CD14-positive monocyte (primary cell): Measurements from ENCODE around the gene BRCC3. TPM values are rescaled to one million over a fixed set of nuclear protein-coding genes. Genes with fewer than 3 reads are reported as not detected.

Experiments
- DNase-seq, 3 donors: peaks; one replicate each; pipeline ENCODE4 v3.0.0-alpha.2; 2011 to 2022
- H2AFZ ChIP-seq: 2 replicates; pipeline ENCODE4 v1.6.0; 2012; ENCODE audit warnings: mild to moderate bottlenecking, low read depth, low read length, inconsistent platforms; ENCODE audit not compliant: insufficient read depth, poor library complexity, severe bottlenecking
- H3K27ac ChIP-seq, 2 donors: 1 replicate in 1 of 2; 2 replicates in 1 of 2; pipeline ENCODE4 v1.5.1; 2012 to 2013; ENCODE audit warnings: low read length in 2 of 2, control low read depth in 1 of 2, inconsistent platforms in 1 of 2, low read depth in 1 of 2, mild to moderate bottlenecking in 1 of 2
- H3K27me3 ChIP-seq, 2 donors: one replicate each; pipeline versions ENCODE4 v1.6.0 to v1.6.1; 2011 to 2013; ENCODE audit warnings: low read length in 2 of 2; ENCODE audit not compliant: control insufficient read depth in 2 of 2, insufficient read depth in 2 of 2
- H3K36me3 ChIP-seq, 2 donors: replicated peaks in 1 of 2; 1 replicate in 1 of 2; 2 replicates in 1 of 2; pipeline versions ENCODE4 v1.5.1 to v1.6.1; 2012 to 2013; ENCODE audit warnings: low read length in 2 of 2, control low read depth in 1 of 2, inconsistent platforms in 1 of 2, mild to moderate bottlenecking in 1 of 2; ENCODE audit not compliant: insufficient read depth in 2 of 2, control insufficient read depth in 1 of 2
- H3K4me1 ChIP-seq, 2 donors: 1 replicate in 1 of 2; 2 replicates in 1 of 2; pipeline versions ENCODE4 v1.5.1 to v1.6.1; 2012 to 2013; ENCODE audit warnings: low read length in 2 of 2, control low read depth in 1 of 2, inconsistent platforms in 1 of 2, mild to moderate bottlenecking in 1 of 2, moderate library complexity in 1 of 2; ENCODE audit not compliant: insufficient read depth in 2 of 2, control insufficient read depth in 1 of 2
- H3K4me2 ChIP-seq: replicated peaks from 2 replicates; pipeline ENCODE3; 2012; ENCODE audit warnings: low read length, moderate library complexity, mild to moderate bottlenecking; ENCODE audit not compliant: poor library complexity, severe bottlenecking; ENCODE audit errors: extremely low read depth
- H3K4me3 ChIP-seq, 3 experiments: fragments of 200-600 bp in 1 of 3; sonication (generic) in 1 of 3; replicated peaks in 1 of 3; 1 replicate in 2 of 3; 2 replicates in 1 of 3; pipeline ENCODE4 v1.5.1; 2011 to 2013; ENCODE audit warnings: low read length in 3 of 3, mild to moderate bottlenecking in 3 of 3, control low read depth in 2 of 3, low read depth in 2 of 3, inconsistent platforms in 1 of 3, moderate library complexity in 1 of 3
- H3K79me2 ChIP-seq: 2 replicates; pipeline ENCODE4 v1.6.0; 2012; ENCODE audit warnings: mild to moderate bottlenecking, control low read depth, inconsistent platforms, low read length, moderate library complexity; ENCODE audit not compliant: insufficient read depth
- H3K9ac ChIP-seq: 2 replicates; pipeline ENCODE4 v1.6.0; 2017; ENCODE audit warnings: low read length, mild to moderate bottlenecking; ENCODE audit not compliant: insufficient read depth, poor library complexity, severe bottlenecking
- H3K9me3 ChIP-seq, 2 donors: replicated peaks in 1 of 2; 1 replicate in 1 of 2; 2 replicates in 1 of 2; pipeline versions ENCODE4 v1.5.1 to v1.6.1; 2012 to 2013; ENCODE audit warnings: low read length in 2 of 2, control low read depth in 1 of 2; ENCODE audit not compliant: control insufficient read depth in 1 of 2, insufficient read depth in 1 of 2
- H4K20me1 ChIP-seq: 2 replicates; pipeline ENCODE4 v1.6.0; 2012; ENCODE audit warnings: mild to moderate bottlenecking, low read length, control low read depth, moderate library complexity; ENCODE audit not compliant: insufficient read depth
- H3K27ac Mint-ChIP-seq, 7 donors: one replicate each; pipeline ENCODE4 v1.8.0; 2020; ENCODE audit warnings: mild to moderate bottlenecking in 7 of 7, mixed read lengths in 7 of 7, moderate library complexity in 6 of 7, inconsistent platforms in 2 of 7
- H3K27me3 Mint-ChIP-seq, 3 donors: one replicate each; pipeline ENCODE4 v1.8.0; 2021 to 2022; ENCODE audit warnings: low read depth in 3 of 3, mild to moderate bottlenecking in 3 of 3, mixed read lengths in 3 of 3, moderate library complexity in 3 of 3, inconsistent platforms in 1 of 3
- H3K36me3 Mint-ChIP-seq, 2 donors: one replicate each; pipeline ENCODE4 v1.8.0; 2020; ENCODE audit warnings: mixed read lengths in 2 of 2, inconsistent platforms in 1 of 2, mild to moderate bottlenecking in 1 of 2
- H3K4me1 Mint-ChIP-seq: one replicate; pipeline ENCODE4 v1.8.0; 2020; ENCODE audit warnings: mild to moderate bottlenecking, mixed read lengths
- H3K4me3 Mint-ChIP-seq, 2 donors: one replicate each; pipeline ENCODE4 v1.8.0; 2020; ENCODE audit warnings: mild to moderate bottlenecking in 2 of 2, mixed read lengths in 2 of 2, moderate library complexity in 1 of 2
- H3K9me3 Mint-ChIP-seq, 7 donors: one replicate each; pipeline ENCODE4 v1.8.0; 2020 to 2022; ENCODE audit warnings: mixed read lengths in 7 of 7, mild to moderate bottlenecking in 6 of 7, moderate library complexity in 6 of 7, inconsistent platforms in 2 of 7
- WGBS: methylation state at CpG from one replicate; pipeline ENCODE4 v1.1.5; 2013; ENCODE audit warnings: missing lambda C conversion rate; ENCODE audit not compliant: insufficient coverage; 5-methylcytosine and 5-hydroxymethylcytosine counted together
- intact Hi-C, 2 donors: fragments of 100-400 bp; cut with micrococcal nuclease; formaldehyde crosslinking; loops; one replicate each; pipeline versions ENCODE4 v1.15.0 to v1.15.1; 2023
- polyA plus RNA-seq, 3 donors: library from polyadenylated mRNA; depleted of rRNA in 1 of 3; unstranded in 2 of 3; stranded (reverse) in 1 of 3; fragments of 300-500 nt in 2 of 3; fragments of >200 nt in 1 of 3; fragmentation: Illumina TruSeq in 2 of 3; gene quantifications; 1 replicate in 2 of 3; 2 replicates in 1 of 3; pipeline ENCODE4 v1.2.3, GENCODE V29; 2012 to 2021
- TF ChIP-seq, protein P1 (sequence below): fragments of 200-600 bp; IDR thresholded peaks from one replicate; pipeline ENCODE4 v1.8.0; 2022; ENCODE audit warnings: antibody characterized with exemption, mild to moderate bottlenecking

The BRCC3 gene
- polyA plus RNA-seq, 3 donors: 8.4 to 21.7 (median 10.0) TPM

- Histone ChIP-seq H3K36me3 (peaks cover 10 to 28% of the 10 kb centered on the region in 2 donors), H4K20me1 (no peaks in the 10 kb centered on the region), H2AFZ (no peak overlapping the region), H3K27ac (no peak overlapping the region), H3K4me2 (no peak overlapping the region), H3K9me3 (no peaks in the 10 kb centered on the region), H3K9ac (no peak overlapping the region), H3K4me3 (no peak overlapping the region), H3K79me2 (no peaks in the 10 kb centered on the region), H3K27me3 (no peaks in the 10 kb centered on the region), H3K4me1 (no peaks in the 10 kb centered on the region)
- peaks cover 0 to 1% (median 0%) of the 10 kb centered on the region in 7 donors for H3K9me3 Mint-ChIP-seq
- no peak overlapping the region for H3K4me3 Mint-ChIP-seq
- no peaks in the 10 kb centered on the region for H3K27me3 Mint-ChIP-seq
- peaks cover 30 to 39% of the 10 kb centered on the region in 2 donors for H3K36me3 Mint-ChIP-seq
- no peak for DNase-seq
- intact Hi-C loops: no loop called here
- TF ChIP-seq, protein P1, sequence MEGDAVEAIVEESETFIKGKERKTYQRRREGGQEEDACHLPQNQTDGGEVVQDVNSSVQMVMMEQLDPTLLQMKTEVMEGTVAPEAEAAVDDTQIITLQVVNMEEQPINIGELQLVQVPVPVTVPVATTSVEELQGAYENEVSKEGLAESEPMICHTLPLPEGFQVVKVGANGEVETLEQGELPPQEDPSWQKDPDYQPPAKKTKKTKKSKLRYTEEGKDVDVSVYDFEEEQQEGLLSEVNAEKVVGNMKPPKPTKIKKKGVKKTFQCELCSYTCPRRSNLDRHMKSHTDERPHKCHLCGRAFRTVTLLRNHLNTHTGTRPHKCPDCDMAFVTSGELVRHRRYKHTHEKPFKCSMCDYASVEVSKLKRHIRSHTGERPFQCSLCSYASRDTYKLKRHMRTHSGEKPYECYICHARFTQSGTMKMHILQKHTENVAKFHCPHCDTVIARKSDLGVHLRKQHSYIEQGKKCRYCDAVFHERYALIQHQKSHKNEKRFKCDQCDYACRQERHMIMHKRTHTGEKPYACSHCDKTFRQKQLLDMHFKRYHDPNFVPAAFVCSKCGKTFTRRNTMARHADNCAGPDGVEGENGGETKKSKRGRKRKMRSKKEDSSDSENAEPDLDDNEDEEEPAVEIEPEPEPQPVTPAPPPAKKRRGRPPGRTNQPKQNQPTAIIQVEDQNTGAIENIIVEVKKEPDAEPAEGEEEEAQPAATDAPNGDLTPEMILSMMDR: no peak
- H3K27ac Mint-ChIP-seq: no peak overlapping the region
- H3K4me1 Mint-ChIP-seq: no peaks in the 10 kb centered on the region
- WGBS: no CpG with 5 or more reads among the region's 2 CpGs
These were observed 34.6 kb downstream of the BRCC3 start for GRCh38 chrX:155105919-155106318.

GRCh38 chrX:155108427-155108826, 37.1 kb downstream of the BRCC3 start:
- no peak overlapping the region for H3K27ac Mint-ChIP-seq
- no peak overlapping the region for H3K4me3 Mint-ChIP-seq
- no peaks in the 10 kb centered on the region for H3K9me3 ChIP-seq
- peaks cover 10 to 31% of the 10 kb centered on the region in 2 donors for H3K36me3 ChIP-seq
- H3K4me3 ChIP-seq: no peak overlapping the region
- no peaks in the 10 kb centered on the region for H3K79me2 ChIP-seq
- no peaks in the 10 kb centered on the region for H3K27me3 ChIP-seq
- peaks cover 0 to 1% (median 0%) of the 10 kb centered on the region in 7 donors for H3K9me3 Mint-ChIP-seq
- TF ChIP-seq, protein P1: no peak
- no peaks in the 10 kb centered on the region for H3K4me1 ChIP-seq
- no peak overlapping the region for H2AFZ ChIP-seq
- no peaks in the 10 kb centered on the region for H3K27me3 Mint-ChIP-seq
- H3K27ac ChIP-seq: no peak overlapping the region
- intact Hi-C loops: no loop called here
- no peak overlapping the region for H3K4me2 ChIP-seq
- no peak overlapping the region for H3K9ac ChIP-seq
- H4K20me1 ChIP-seq: no peaks in the 10 kb centered on the region
- H3K36me3 Mint-ChIP-seq: peaks cover 41 to 54% of the 10 kb centered on the region in 2 donors
- no peak for DNase-seq
- H3K4me1 Mint-ChIP-seq: no peaks in the 10 kb centered on the region
